ENCODE results near the gene TP53RK. TPM values are rescaled to one million over a fixed set of nuclear protein-coding genes. Genes with fewer than 3 reads are reported as not detected.

The TP53RK gene
- total RNA-seq, 1 experiment from 2014 or later: 19.2 TPM

- BruUV-seq (replicated peaks): no TSS peak
- no peak overlapping the region for H3K4me3 Mint-ChIP-seq (ENCODE audit: low read depth, unreplicated experiment)
- no peak overlapping the region for H3K27ac Mint-ChIP-seq (ENCODE audit: unreplicated experiment)
These were observed 6.1 kb downstream of the TP53RK start for GRCh38 chr20:46683011-46683667.

DNA sequence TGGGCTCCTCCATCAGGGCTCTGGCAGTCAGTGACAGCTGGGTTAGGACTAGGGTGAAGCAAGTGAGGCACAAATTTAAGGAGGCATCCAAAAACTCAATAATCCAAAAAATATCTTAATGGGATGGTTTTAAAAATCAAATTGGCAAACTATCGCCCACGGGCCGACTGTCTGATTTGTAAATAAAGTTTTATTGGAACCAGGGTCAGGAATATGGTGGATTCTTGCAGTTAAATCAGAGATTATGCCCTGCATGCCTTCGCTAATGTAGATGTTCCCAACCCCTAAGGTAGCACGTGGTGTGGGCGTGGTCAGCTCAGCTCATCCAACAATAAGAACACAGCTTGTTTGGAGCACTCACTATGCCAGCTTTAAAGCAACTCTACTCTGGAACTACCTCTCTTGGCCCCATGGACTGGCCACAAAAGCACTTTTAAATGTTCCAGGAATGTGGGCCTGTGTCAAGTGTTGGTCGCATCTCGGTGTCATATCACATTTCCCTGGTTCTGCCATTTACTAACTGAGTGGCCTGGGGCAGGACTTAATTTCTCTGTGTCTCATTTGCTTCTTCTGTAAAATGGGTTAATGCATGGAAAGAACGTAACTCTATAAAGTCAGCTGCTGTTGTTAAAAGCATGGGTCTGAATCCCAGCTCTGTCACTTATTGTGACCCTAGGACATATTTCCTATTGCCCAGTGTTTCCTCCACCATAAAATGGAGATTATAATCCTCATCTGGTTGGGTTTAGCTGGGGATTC, 7.0 kb downstream of the TP53RK start:
- H3K4me1 Mint-ChIP-seq (ENCODE audit: low read depth, unreplicated experiment): peaks cover 18% of the 10 kb centered on the region
- CTCF ChIA-PET: interaction anchor here (1.1 to 1.5 kb wide), 2 partner anchors 100 to 162 kb away, joined by 4 to 5 read pairs; no protein-coding TSS in a partner anchor
- no peak for DNase-seq
- BruUV-seq (replicated peaks): no TSS peak
- H3K27ac Mint-ChIP-seq (ENCODE audit: unreplicated experiment): no peak overlapping the region
- intact Hi-C loops (cut with micrococcal nuclease; ENCODE audit: unreplicated experiment): no loop called here
- H3K4me3 Mint-ChIP-seq (ENCODE audit: low read depth, unreplicated experiment): no peak overlapping the region
- no peaks in the 10 kb centered on the region for H3K27me3 Mint-ChIP-seq (ENCODE audit: unreplicated experiment)
- H3K9me3 Mint-ChIP-seq (ENCODE audit: low read depth, unreplicated experiment): no peaks in the 10 kb centered on the region
- TF ChIP-seq, protein P1, sequence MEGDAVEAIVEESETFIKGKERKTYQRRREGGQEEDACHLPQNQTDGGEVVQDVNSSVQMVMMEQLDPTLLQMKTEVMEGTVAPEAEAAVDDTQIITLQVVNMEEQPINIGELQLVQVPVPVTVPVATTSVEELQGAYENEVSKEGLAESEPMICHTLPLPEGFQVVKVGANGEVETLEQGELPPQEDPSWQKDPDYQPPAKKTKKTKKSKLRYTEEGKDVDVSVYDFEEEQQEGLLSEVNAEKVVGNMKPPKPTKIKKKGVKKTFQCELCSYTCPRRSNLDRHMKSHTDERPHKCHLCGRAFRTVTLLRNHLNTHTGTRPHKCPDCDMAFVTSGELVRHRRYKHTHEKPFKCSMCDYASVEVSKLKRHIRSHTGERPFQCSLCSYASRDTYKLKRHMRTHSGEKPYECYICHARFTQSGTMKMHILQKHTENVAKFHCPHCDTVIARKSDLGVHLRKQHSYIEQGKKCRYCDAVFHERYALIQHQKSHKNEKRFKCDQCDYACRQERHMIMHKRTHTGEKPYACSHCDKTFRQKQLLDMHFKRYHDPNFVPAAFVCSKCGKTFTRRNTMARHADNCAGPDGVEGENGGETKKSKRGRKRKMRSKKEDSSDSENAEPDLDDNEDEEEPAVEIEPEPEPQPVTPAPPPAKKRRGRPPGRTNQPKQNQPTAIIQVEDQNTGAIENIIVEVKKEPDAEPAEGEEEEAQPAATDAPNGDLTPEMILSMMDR (IDR thresholded peaks at IDR 0.05; ENCODE audit: unreplicated experiment): no peak
- H3K36me3 Mint-ChIP-seq (ENCODE audit: insufficient read depth, unreplicated experiment): peaks cover 14% of the 10 kb centered on the region

More at GRCh38 chr20:46683011-46683667, 6.1 kb downstream of the TP53RK start:
- H3K9me3 Mint-ChIP-seq (ENCODE audit: low read depth, unreplicated experiment): no peaks in the 10 kb centered on the region
- peaks cover 18% of the 10 kb centered on the region for H3K4me1 Mint-ChIP-seq (ENCODE audit: low read depth, unreplicated experiment)
- TF ChIP-seq, protein P1 (IDR thresholded peaks at IDR 0.05; ENCODE audit: unreplicated experiment): no peak
- intact Hi-C loops (cut with micrococcal nuclease; ENCODE audit: unreplicated experiment): no loop called here
- CTCF ChIA-PET: interaction anchor here (1.1 to 1.5 kb wide), 2 partner anchors 100 to 163 kb away, joined by 4 to 5 read pairs; no protein-coding TSS in a partner anchor
- H3K27me3 Mint-ChIP-seq (ENCODE audit: unreplicated experiment): no peaks in the 10 kb centered on the region
- peaks cover 15% of the 10 kb centered on the region for H3K36me3 Mint-ChIP-seq (ENCODE audit: insufficient read depth, unreplicated experiment)
- DNase-seq: no peak

DNA sequence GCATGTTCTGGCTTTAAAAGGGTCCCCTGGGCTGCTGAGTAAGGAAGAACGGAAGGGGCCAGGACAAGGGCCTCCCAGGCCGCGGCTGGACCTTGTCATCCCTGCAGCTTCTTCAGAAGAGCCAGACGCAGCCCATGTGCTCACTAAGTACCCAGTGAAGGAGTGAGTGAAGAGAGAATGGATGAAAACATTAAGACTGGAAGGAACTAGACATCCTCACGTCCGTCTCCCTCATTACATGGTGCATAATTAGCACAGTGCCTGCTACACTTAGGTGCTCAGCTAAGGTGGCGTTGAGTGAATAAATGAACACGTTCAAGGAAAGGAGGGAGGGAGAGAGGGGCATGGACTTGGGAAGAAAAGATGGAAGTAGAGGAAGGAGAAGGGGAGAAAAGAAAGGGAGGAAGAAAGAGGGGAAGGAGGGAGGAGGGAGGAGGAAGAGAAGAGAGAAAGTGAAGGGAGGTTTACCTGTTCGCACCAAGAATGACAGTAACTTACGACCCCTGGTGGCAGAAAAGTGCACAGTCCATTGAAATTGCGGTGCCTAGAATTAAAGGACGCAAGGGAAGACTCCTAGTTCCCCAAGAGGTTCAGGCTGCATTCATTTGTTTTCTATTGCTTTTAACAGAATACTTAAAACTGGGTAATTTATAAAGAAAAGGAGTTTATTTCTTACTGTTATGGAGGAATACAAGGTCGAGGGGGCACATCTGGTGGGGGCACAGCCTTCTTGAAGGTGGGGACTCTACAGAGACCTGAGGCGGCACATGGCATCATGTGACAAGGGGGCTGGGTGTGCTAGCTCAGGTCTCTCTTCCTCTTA, 8.0 kb downstream of the TP53RK start:
- TF ChIP-seq, protein P1 (IDR thresholded peaks at IDR 0.05; ENCODE audit: unreplicated experiment): peak; percentile 88
- intact Hi-C loops (cut with micrococcal nuclease; ENCODE audit: unreplicated experiment): loop anchor here (1.0 kb wide), 2 partner anchors 122 to 160 kb away; no protein-coding TSS in a partner anchor
- H3K27ac Mint-ChIP-seq (ENCODE audit: unreplicated experiment): no peak overlapping the region
- peaks cover 18% of the 10 kb centered on the region for H3K4me1 Mint-ChIP-seq (ENCODE audit: low read depth, unreplicated experiment)
- CTCF ChIA-PET: interaction anchor here (0.6 to 2.5 kb wide), 7 partner anchors 45 to 160 kb away, joined by 3 to 9 read pairs (median 4); no protein-coding TSS in a partner anchor
- H3K9me3 Mint-ChIP-seq (ENCODE audit: low read depth, unreplicated experiment): no peaks in the 10 kb centered on the region
- peaks cover 9% of the 10 kb centered on the region for H3K36me3 Mint-ChIP-seq (ENCODE audit: insufficient read depth, unreplicated experiment)
- no peak overlapping the region for H3K4me3 Mint-ChIP-seq (ENCODE audit: low read depth, unreplicated experiment)
- no peaks in the 10 kb centered on the region for H3K27me3 Mint-ChIP-seq (ENCODE audit: unreplicated experiment)
- DNase-seq: peak; percentile 89
- BruUV-seq (replicated peaks): no TSS peak

DNA sequence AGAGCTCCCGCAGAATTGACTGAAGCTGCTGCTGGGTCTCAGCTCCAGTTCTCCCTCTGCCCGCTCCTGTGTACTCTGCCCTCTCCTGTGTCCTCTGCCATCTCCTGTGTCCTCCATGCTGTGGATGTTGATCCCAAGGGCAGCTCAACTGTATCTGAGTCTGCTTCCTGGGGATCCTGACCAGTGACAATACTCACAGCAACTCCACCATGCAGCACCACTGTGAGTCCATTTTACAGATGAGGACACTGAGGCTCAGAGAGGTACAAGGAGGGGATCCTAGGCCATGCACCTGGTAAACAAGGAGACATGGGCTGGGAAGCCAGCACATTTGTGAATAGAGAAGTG, 8.6 kb downstream of the TP53RK start:
- BruUV-seq (replicated peaks): no TSS peak
- intact Hi-C loops (cut with micrococcal nuclease; ENCODE audit: unreplicated experiment): loop anchor here (1.0 kb wide), 2 partner anchors 121 to 159 kb away; no protein-coding TSS in a partner anchor

More for the DNA sequence above, 8.6 kb downstream of the TP53RK start:
- no peak overlapping the region for H3K4me3 Mint-ChIP-seq (ENCODE audit: low read depth, unreplicated experiment)
- H3K9me3 Mint-ChIP-seq (ENCODE audit: low read depth, unreplicated experiment): no peaks in the 10 kb centered on the region
- TF ChIP-seq, protein P1 (IDR thresholded peaks at IDR 0.05; ENCODE audit: unreplicated experiment): no peak
- H3K4me1 Mint-ChIP-seq (ENCODE audit: low read depth, unreplicated experiment): peaks cover 18% of the 10 kb centered on the region
- no peak overlapping the region for H3K27ac Mint-ChIP-seq (ENCODE audit: unreplicated experiment)
- peaks cover 4% of the 10 kb centered on the region for H3K36me3 Mint-ChIP-seq (ENCODE audit: insufficient read depth, unreplicated experiment)
- no peak for DNase-seq
- no peaks in the 10 kb centered on the region for H3K27me3 Mint-ChIP-seq (ENCODE audit: unreplicated experiment)
- CTCF ChIA-PET: interaction anchor here (0.6 to 2.5 kb wide), 7 partner anchors 44 to 159 kb away, joined by 3 to 9 read pairs (median 4); no protein-coding TSS in a partner anchor

All from Calu3 (cell line).